HG02870 (cell line): ENCODE measurements around the gene GNAQ.

Source experiments
- ATAC-seq: cut with Tn5 transposase; IDR thresholded peaks from one replicate; pipeline ENCODE4 v1.9.1; 2021; ENCODE audit warnings: mild to moderate bottlenecking, moderate library complexity; ENCODE audit not compliant: unreplicated experiment

GNAQ gene

DNA sequence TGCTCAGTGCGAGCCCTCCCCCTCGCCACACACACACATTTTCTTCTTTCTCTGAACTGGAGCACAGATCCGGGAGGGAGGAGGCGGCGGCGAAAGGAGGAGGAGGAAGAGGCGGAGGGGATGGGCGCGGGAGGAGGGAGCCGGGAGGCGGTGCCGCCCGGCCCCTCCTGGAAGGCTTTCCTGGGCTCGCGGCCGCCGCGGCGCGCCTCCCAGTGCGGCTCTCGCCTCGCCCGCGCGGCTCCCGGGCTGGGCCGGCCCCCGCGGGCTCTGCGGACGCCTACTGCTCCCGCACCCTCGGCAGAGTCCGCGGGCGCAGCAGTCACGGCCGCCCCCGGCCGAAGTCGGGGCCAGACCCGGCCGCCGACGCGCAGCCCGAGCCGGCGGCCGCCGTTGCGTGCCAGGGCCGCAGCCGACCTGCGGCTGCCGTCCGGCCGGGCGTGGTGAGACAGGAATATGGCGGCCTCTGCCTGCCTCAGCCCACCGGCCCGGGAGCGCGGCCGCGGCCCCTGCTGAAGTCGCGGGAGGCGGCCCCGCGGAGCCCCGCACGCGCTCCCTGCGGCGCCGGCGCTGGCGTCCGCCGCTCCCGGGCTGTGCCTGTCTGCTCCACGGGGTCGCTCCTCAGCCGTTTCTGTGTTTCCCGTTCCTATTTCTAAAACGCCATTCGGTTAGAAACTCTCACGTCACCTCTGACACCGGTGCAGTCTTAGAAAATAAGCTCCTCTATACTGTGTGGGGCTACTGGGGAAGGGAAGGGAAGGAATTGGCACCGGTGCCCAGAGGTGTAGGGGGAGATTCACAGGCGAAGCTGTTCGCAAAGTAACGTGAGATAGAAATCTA, 500 bp upstream of the GNAQ start:
- ATAC-seq: no peak

DNA sequence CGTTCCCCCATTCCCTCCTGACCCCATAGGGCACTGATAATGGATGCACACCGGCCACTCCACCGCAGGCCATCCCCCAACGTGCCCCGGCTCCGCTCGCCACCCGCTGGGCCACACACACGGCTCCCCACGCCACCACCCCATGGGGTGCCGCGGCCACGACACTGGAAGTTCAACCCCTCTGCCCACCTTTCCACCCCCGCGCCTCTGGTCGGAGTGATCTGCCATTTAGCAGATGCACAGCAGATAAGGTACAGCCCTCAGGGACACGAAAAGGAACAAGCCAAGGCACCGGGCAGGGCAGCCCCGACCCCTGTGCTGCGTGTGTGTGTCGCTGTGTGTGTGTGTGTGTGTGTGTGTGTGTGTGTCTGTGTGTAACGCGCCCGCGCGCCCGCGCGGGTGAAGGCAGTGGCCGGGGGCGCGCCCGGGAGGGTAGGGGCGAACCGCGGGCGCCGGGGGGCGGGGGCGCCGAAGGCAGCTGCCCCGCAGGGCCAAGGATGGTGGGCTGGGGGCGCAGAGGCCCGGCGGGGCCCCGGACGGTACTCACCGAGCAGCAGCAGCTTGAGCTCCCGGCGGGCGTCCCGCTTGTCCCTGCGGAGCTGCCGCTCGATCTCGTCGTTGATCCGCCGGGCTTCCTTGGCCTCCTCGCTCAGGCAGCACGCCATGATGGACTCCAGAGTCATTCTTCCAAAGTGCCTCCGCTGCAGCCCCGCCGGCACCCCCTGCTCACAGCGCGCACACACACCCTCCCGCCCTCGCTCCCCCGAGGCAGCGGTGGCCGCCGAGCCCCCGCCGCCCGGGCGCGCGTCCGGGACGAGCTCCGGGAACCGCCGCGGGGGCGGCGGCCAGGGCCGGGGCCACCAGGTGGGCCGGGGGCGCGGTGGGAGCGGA, 813 bp downstream of the GNAQ start:
- ATAC-seq: no peak

- no peak for ATAC-seq
Measured at GRCh38 chr9:78030296-78030552, 1.4 kb downstream of the GNAQ start.

DNA sequence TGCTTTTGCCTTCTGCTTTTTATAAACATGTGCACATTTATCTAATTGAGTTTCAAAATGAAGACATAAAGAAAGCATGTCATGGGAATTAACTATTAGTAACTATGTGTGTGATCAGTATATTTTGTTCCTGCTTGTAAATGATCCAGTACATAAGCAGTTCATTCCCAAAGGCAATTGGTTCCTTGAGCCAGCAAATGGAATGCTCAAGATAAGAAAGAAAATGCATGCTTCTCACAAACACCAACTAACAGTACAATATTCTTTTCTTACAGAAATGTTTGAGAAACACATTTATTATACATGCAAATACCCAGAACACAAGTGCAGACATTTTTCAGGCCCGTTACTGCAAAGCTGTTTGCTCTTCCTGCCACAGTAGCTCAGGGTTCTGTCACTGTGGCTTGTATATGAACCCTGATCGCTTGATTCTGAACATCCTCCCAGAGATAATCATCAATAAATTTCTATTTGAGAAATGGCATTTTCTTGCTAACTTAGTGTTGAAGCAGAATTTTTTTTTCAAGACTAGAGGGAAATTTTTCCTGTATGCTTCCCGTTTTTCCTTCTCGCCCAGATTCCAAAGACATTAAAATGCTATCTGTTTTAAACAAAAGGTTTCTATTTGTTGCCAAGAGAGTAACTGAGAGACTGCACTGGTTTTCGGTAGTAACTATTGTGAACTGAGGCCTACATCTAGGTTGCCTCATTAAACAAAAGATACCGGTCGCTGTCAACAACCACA, 1.9 kb downstream of the GNAQ start:
- ATAC-seq: no peak

- ATAC-seq: no peak
Measured at GRCh38 chr9:78028926-78029325, 2.7 kb downstream of the GNAQ start.

GRCh38 chr9:78026947-78027346, 4.7 kb downstream of the GNAQ start:
- ATAC-seq: no peak

GRCh38 chr9:78026416-78026815, 5.2 kb downstream of the GNAQ start:
- no peak for ATAC-seq

- ATAC-seq: no peak
Measured at GRCh38 chr9:78025186-78025585, 6.4 kb downstream of the GNAQ start.

GRCh38 chr9:78023003-78023741, 8.4 kb downstream of the GNAQ start:
- no peak for ATAC-seq

DNA sequence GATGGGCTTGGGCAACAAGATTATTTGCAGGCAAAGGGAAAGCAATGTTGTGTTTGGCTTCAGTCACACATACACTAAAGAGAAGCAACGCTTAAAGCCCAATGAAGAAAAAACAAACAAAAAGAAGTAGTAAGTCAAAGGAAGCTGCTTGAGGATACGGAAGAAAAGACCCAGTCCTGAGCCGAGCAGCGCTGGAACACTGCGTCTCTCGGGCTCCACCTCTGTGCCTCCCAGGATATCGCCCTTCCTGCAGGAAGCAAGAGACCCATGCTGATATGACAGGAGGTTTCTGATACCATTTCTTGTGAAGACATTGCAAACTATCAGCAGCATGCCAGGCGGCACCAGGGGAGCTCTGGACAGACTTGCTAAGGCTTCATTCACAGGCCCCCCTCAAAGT, 9.9 kb downstream of the GNAQ start:
- ATAC-seq: no peak

DNA sequence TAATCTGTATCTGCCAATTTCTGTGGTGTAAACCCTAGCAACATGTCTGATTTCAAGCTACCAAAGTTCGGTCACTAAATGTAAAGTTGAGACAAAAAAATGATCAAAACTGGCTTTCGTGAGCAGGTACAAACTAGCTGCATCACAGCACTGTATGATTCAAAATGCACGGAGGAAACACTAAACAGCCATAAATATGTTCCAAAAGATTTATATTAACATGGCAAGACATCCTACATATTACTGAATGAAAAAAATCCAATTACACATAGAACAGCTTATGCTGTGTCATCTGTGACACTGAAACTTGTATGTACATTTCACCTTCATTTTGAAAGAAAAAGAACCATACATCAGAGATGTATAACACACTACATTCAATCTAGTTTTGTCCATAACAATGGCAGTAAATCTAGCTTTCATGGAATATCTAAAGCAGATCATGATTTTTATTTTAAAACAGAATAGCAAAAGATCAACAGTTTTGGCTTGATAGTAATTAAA, 14.4 kb downstream of the GNAQ start:
- ATAC-seq: no peak

DNA sequence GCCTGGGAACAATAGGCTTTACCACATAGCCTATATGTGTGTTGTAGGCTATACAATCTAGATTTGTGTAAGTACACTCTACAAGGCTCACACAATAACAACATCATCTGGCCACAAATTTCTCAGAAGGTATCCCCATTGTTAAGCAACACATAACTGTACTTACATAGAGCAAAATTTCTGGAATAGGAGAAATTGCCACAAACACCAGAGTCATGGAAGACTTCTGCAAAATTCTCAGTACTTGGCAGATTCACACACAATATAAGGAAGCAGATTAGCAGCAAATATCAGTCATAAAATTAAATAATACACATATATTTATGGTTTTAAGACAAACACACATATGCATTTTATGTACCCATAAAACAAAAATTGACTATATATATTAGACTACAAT, 16.4 kb downstream of the GNAQ start:
- no peak for ATAC-seq

DNA sequence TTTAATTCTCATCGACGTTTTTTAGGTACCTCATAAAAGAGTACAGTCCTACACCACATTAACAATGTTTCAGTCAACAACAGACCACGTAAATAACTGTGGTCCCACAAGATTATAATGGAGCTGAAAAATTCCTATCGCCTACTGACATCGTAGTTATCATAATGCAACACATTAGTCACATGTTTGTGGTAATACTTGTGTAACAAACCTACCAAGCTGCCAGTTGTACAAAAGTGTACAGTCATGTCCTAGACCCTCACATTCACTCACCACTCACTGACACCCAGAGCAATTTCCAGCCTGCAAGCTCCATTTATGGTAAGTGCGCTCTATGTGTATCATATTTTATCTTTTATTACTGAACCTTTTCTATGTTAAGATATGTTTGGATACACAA, 16.8 kb downstream of the GNAQ start:
- no peak for ATAC-seq

DNA sequence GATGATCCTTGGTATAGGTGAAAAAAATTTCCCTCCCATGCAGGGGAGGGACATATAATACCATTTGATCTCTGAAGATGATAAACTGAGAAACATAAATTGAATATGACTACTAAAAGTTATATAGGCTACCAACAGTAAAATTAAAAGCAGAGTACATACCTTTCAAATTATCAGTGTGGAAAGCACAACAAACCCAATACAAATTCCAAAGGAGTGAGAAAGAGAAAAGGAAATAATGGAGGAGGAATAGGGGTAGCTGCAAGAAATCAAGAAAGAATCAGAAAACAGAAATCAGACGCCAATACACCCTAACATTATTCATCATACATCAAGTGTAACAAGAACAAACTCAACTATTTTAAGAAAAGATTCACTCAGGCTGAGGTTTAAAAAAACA, 17.7 kb downstream of the GNAQ start:
- ATAC-seq: no peak

GRCh38 chr9:78011049-78011448, 20.6 kb downstream of the GNAQ start:
- ATAC-seq: no peak

DNA sequence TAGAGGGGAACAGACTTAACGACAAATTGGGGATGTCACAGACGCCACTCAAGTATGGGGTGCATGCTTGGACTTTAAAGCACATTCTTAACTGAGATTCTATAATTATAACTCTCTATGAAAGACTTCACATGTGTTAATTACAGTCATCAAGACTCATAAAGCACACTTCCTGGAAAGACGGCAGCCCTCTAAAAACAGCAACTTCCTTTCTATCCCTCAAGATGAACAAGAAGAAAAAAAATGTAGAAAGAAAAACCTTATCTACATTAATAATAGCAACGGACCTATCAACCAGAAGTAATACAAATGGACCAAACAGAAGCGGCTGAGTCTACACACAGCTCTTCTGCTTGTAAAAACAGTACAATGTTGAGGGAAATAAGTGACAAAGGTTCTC, 21.2 kb downstream of the GNAQ start:
- no peak for ATAC-seq

DNA sequence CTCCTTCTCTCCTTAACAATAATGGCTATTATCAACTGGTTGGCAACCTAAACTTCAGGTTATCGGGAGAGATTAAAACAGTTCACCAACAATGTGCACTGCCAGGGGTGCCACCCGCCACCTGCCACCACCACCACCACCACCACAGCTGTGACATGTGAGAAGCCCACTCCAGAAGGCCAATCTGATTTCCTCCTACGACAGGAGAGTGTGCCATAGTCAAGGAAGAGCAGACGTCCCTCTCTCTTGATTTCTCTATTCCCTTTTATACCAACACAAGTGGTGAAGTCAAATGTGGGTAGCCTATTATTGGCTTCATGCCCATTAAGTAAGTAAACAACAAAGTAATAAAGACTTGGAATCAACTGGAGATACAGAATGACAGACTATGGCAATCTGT, 22.4 kb downstream of the GNAQ start:
- no peak for ATAC-seq

- ATAC-seq: no peak
Measured at GRCh38 chr9:78006734-78007133, 24.9 kb downstream of the GNAQ start.

GRCh38 chr9:78005231-78006002, 26.2 kb downstream of the GNAQ start:
- no peak for ATAC-seq
